SK-N-SH (cell line): Measurements from ENCODE around the gene NRP2. TPM values are rescaled to one million over a fixed set of nuclear protein-coding genes. Genes with fewer than 3 reads are reported as not detected.

Experiments used
- CTCF ChIA-PET: fragments of 300-600, 350-600 bp; formaldehyde crosslinking; extraction: SDS; loops from one replicate; lab custom pipeline; 2021; lab: Yijun Ruan, JAX
- POLR2A ChIA-PET: fragments of 350-600 bp; sonication (Branson Sonifier 250); formaldehyde crosslinking; extraction: SDS; loops from one replicate; lab custom pipeline; 2020; ENCODE audit warnings: antibody characterized with exemption, inconsistent platforms; lab: Yijun Ruan, JAX
- DNase-seq: peaks from one replicate; pipeline ENCODE4 v3.0.0; 2012
- H2AFZ ChIP-seq: fragments of 200-600 bp; sonication (generic); 2 replicates; pipeline ENCODE4 v1.8.1; 2016; ENCODE audit warnings: antibody characterized with exemption, mild to moderate bottlenecking, low read depth
- H3F3A ChIP-seq: fragments of 200-600 bp; sonication (generic); replicated peaks from 2 replicates; pipeline ENCODE3; 2016; ENCODE audit warnings: antibody characterized with exemption, mild to moderate bottlenecking; ENCODE audit not compliant: insufficient read depth
- H3K27ac ChIP-seq, 2 experiments: fragments of 200-500 bp in 1 of 2; fragments of 200-600 bp in 1 of 2; sonication (Bioruptor generic) in 1 of 2; sonication (generic), shearing (Covaris generic) in 1 of 2; 2 replicates each; pipeline versions ENCODE4 v1.5.1 to v1.6.1; 2014 to 2016; ENCODE audit warnings: low read depth in 2 of 2, inconsistent platforms in 1 of 2, low read length in 1 of 2, mild to moderate bottlenecking in 1 of 2, mixed read lengths in 1 of 2
- H3K27me3 ChIP-seq: fragments of 200-600 bp; sonication (generic), shearing (Covaris generic); 2 replicates; pipeline ENCODE4 v1.6.1; 2016; ENCODE audit warnings: mixed run types; ENCODE audit not compliant: insufficient read depth
- H3K36me3 ChIP-seq, 2 experiments: fragments of 200-500 bp in 1 of 2; fragments of 200-600 bp in 1 of 2; sonication (Bioruptor generic) in 1 of 2; sonication (generic) in 1 of 2; replicated peaks in 1 of 2; 2 replicates each; pipeline versions ENCODE3 to v1.5.1; 2014 to 2016; ENCODE audit warnings: low read length in 1 of 2, mild to moderate bottlenecking in 1 of 2; ENCODE audit not compliant: insufficient read depth in 2 of 2, control insufficient read depth in 1 of 2
- H3K4me1 ChIP-seq, 2 experiments: fragments of 200-500 bp in 1 of 2; fragments of 200-600 bp in 1 of 2; sonication (Bioruptor generic) in 1 of 2; sonication (generic), shearing (Covaris generic) in 1 of 2; 2 replicates each; pipeline versions ENCODE4 v1.5.1 to v1.6.1; 2014 to 2016; ENCODE audit warnings: low read depth in 1 of 2, low read length in 1 of 2, mixed run types in 1 of 2; ENCODE audit not compliant: insufficient read depth in 2 of 2, control insufficient read depth in 1 of 2
- H3K4me2 ChIP-seq: fragments of 200-600 bp; sonication (generic), shearing (Covaris generic); 2 replicates; pipeline ENCODE4 v1.6.1; 2017; ENCODE audit warnings: mixed run types
- H3K4me3 ChIP-seq, 2 experiments: fragments of 200-500 bp in 1 of 2; fragments of 200-600 bp in 1 of 2; sonication (Bioruptor generic) in 1 of 2; sonication (generic), shearing (Covaris generic) in 1 of 2; 2 replicates each; pipeline versions ENCODE4 v1.5.1 to v1.8.1; 2014 to 2016; ENCODE audit warnings: low read depth in 2 of 2, inconsistent platforms in 1 of 2, low read length in 1 of 2, mild to moderate bottlenecking in 1 of 2, mixed read lengths in 1 of 2, moderate library complexity in 1 of 2
- H3K79me2 ChIP-seq: fragments of 200-600 bp; sonication (generic); 2 replicates; pipeline ENCODE4 v1.8.1; 2017; ENCODE audit warnings: mild to moderate bottlenecking; ENCODE audit not compliant: insufficient read depth
- H3K9ac ChIP-seq: fragments of 200-600 bp; sonication (generic); 2 replicates; pipeline ENCODE4 v1.6.1; 2017; ENCODE audit warnings: mixed run types
- H3K9me2 ChIP-seq: fragments of 200-600 bp; sonication (generic); 2 replicates; pipeline ENCODE4 v1.6.1; 2017; ENCODE audit warnings: mixed run types
- H3K9me3 ChIP-seq: fragments of 200-600 bp; sonication (generic); 2 replicates; pipeline ENCODE4 v1.6.1; 2017; ENCODE audit warnings: mixed run types, mild to moderate bottlenecking, moderate library complexity
- H4K20me1 ChIP-seq: fragments of 200-600 bp; sonication (generic); 2 replicates; pipeline ENCODE4 v1.6.1; 2017; ENCODE audit warnings: mild to moderate bottlenecking, mixed run types; ENCODE audit not compliant: insufficient read depth
- ELF1 ChIP-seq: IDR thresholded peaks from 2 replicates; pipeline ENCODE4 v1.4.0; 2012
- EZH2phosphoT487 ChIP-seq: fragments of 200-600 bp; sonication (generic); IDR thresholded peaks from 2 replicates; pipeline ENCODE4 v1.6.1; 2017; ENCODE audit warnings: low read depth, mixed run types, mild to moderate bottlenecking, antibody characterized with exemption, moderate library complexity, borderline replicate concordance
- GATA2 ChIP-seq: sonication (generic); formaldehyde crosslinking; IDR thresholded peaks from 2 replicates; pipeline ENCODE4 v1.5.0; 2020; ENCODE audit warnings: mild to moderate bottlenecking, missing genetic modification reagents
- MEF2A ChIP-seq: IDR thresholded peaks from 2 replicates; pipeline ENCODE4 v1.4.0; 2012; ENCODE audit warnings: low read depth, borderline replicate concordance
- NRF1 ChIP-seq: IDR thresholded peaks from 2 replicates; pipeline ENCODE4 v1.6.1; 2012; ENCODE audit warnings: low read depth, mild to moderate bottlenecking, low read length
- RCOR1 ChIP-seq: fragments of 150-350 bp; IDR thresholded peaks from 2 replicates; pipeline ENCODE4 v1.6.1; 2017; ENCODE audit warnings: antibody characterized with exemption, low read length
- RFX5 ChIP-seq: IDR thresholded peaks from 2 replicates; pipeline ENCODE4 v1.6.1; 2012; ENCODE audit warnings: mild to moderate bottlenecking, improper control_type of control experiment, low read length
- TCF12 ChIP-seq: IDR thresholded peaks from 2 replicates; pipeline ENCODE4 v1.4.0; 2012
- WGBS: methylation state at CpG from one replicate; pipeline ENCODE4 v1.1.6; 2017; ENCODE audit warnings: low lambda C conversion rate; 5-methylcytosine and 5-hydroxymethylcytosine counted together
- polyA plus RNA-seq, 3 experiments: library from polyadenylated mRNA; depleted of rRNA; stranded (reverse); fragments of >200 nt; gene quantifications; 2 replicates each; pipeline ENCODE4 v1.2.3, GENCODE V29; 2012
- TF ChIP-seq, protein P1 (sequence below): fragments of 200-600 bp; sonication (generic); IDR thresholded peaks from 2 replicates; pipeline ENCODE4 v1.6.1; 2017; ENCODE audit warnings: antibody characterized with exemption, mild to moderate bottlenecking, moderate library complexity
- TF ChIP-seq, protein P2 (sequence below): IDR thresholded peaks from 2 replicates; pipeline ENCODE4 v1.4.0; 2012; ENCODE audit warnings: low read depth
- TF ChIP-seq, protein P3 (sequence below): IDR thresholded peaks from 2 replicates; pipeline ENCODE4 v1.6.1; 2012; ENCODE audit warnings: mild to moderate bottlenecking, low read depth, low read length, moderate library complexity
- TF ChIP-seq, protein P4 (sequence below): IDR thresholded peaks from 2 replicates; pipeline ENCODE4 v1.4.0; 2012; ENCODE audit warnings: low read depth, borderline replicate concordance
- TF ChIP-seq, protein P5 (sequence below): IDR thresholded peaks from 2 replicates; pipeline ENCODE4 v1.4.0; 2012; ENCODE audit warnings: low read depth, borderline replicate concordance
- TF ChIP-seq, protein P6 (sequence below): fragments of 150-350 bp; IDR thresholded peaks from 2 replicates; pipeline ENCODE4 v1.6.1; 2016; ENCODE audit warnings: mild to moderate bottlenecking, low read depth, low read length

NRP2 gene
- polyA plus RNA-seq, 1 of the 3 experiments (the other 2 are of a cell fraction): 68.8 TPM

DNA sequence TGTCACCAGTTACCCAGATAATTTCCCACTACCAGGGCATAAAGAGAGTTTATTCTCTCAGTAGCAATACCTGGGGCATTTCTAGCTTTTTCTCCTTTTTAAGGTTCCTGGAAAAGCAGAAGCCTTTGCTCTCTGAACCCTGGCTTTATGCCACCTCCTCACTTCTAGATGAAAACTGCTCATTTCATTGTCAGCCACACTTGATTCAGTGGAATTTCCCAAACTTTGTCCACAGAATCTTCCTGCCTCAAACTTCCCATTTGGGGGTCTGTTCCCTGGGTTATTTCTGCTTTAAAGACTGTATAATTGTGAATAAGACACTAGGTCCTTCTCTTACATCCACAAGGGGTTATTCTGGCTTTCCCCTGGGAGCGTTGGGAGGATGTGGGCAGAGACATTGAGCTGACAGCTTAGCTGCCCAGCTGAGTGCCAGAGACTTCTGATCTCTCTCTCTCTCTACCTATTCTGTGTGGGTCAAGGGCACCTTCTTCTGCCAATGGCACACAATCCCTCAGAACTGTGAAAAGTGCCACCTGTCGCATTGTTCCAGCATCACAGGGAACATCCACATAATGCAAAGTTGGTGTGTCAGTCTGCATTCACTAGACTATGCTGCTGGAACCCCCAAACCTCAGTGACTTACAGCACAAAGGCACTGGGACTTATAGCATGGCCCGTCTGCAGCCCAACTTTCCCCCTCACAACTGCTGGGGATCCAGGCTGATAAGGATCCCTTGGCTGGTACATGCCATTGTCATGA lies 19.9 kb upstream of the NRP2 start (continued):
- TF ChIP-seq, protein P1, sequence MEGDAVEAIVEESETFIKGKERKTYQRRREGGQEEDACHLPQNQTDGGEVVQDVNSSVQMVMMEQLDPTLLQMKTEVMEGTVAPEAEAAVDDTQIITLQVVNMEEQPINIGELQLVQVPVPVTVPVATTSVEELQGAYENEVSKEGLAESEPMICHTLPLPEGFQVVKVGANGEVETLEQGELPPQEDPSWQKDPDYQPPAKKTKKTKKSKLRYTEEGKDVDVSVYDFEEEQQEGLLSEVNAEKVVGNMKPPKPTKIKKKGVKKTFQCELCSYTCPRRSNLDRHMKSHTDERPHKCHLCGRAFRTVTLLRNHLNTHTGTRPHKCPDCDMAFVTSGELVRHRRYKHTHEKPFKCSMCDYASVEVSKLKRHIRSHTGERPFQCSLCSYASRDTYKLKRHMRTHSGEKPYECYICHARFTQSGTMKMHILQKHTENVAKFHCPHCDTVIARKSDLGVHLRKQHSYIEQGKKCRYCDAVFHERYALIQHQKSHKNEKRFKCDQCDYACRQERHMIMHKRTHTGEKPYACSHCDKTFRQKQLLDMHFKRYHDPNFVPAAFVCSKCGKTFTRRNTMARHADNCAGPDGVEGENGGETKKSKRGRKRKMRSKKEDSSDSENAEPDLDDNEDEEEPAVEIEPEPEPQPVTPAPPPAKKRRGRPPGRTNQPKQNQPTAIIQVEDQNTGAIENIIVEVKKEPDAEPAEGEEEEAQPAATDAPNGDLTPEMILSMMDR: no peak
- no peak for TF ChIP-seq GATA2 (CRISPR knock-in tag)
- TF ChIP-seq, protein P2, sequence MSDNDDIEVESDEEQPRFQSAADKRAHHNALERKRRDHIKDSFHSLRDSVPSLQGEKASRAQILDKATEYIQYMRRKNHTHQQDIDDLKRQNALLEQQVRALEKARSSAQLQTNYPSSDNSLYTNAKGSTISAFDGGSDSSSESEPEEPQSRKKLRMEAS: no peak

DNA sequence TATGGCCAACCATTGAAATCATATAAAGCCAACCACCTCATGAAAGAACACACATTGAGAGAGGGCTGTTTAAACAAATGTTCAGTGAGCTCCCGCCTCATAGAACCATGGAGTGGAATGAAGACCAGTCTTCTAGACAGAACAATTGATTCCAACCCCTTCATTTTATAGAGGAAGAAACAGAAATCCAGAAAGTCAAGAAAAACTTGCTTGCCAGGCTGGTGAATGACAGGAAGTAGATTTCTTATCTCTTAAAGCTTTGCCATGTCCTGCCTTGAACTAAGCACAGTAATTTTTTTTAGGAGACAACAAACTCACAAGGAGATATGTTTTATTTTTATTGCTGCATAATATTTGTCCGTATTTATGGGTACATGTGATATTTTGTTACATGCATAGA lies 16.5 kb upstream of the NRP2 start:
- ChIA-PET CTCF (interaction anchor here (1.1 to 2.3 kb wide), 2 partner anchors 10 to 12 kb away, joined by 3 to 10 read pairs; no protein-coding TSS in a partner anchor), POLR2A (no interaction called here)
- Histone ChIP-seq H3K4me2 (no peak overlapping the region), H3K9me3 (no peaks in the 10 kb centered on the region), H3K36me3 (no peaks in the 10 kb centered on the region), H3K9ac (no peak overlapping the region), H3K4me1 (peaks cover 0 to 6% of the 10 kb centered on the region in 2 experiments; a peak in 2 of 4 replicates), H3K4me3 (no peak overlapping the region), H3F3A (peaks cover 4% of the 10 kb centered on the region), H3K9me2 (no peaks in the 10 kb centered on the region), H3K79me2 (no peaks in the 10 kb centered on the region), H3K27me3 (no peaks in the 10 kb centered on the region), H3K27ac (no peak overlapping the region), H2AFZ (no peak overlapping the region), H4K20me1 (no peaks in the 10 kb centered on the region)
- DNase-seq: no peak
- TF ChIP-seq EZH2phosphoT487 (no peak), NRF1 (no peak), TCF12 (no peak), RFX5 (no peak), GATA2 (CRISPR knock-in tag) (no peak), ELF1 (no peak), MEF2A (no peak), RCOR1 (no peak)
- TF ChIP-seq, protein P3, sequence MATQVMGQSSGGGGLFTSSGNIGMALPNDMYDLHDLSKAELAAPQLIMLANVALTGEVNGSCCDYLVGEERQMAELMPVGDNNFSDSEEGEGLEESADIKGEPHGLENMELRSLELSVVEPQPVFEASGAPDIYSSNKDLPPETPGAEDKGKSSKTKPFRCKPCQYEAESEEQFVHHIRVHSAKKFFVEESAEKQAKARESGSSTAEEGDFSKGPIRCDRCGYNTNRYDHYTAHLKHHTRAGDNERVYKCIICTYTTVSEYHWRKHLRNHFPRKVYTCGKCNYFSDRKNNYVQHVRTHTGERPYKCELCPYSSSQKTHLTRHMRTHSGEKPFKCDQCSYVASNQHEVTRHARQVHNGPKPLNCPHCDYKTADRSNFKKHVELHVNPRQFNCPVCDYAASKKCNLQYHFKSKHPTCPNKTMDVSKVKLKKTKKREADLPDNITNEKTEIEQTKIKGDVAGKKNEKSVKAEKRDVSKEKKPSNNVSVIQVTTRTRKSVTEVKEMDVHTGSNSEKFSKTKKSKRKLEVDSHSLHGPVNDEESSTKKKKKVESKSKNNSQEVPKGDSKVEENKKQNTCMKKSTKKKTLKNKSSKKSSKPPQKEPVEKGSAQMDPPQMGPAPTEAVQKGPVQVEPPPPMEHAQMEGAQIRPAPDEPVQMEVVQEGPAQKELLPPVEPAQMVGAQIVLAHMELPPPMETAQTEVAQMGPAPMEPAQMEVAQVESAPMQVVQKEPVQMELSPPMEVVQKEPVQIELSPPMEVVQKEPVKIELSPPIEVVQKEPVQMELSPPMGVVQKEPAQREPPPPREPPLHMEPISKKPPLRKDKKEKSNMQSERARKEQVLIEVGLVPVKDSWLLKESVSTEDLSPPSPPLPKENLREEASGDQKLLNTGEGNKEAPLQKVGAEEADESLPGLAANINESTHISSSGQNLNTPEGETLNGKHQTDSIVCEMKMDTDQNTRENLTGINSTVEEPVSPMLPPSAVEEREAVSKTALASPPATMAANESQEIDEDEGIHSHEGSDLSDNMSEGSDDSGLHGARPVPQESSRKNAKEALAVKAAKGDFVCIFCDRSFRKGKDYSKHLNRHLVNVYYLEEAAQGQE: no peak
- TF ChIP-seq, protein P4, sequence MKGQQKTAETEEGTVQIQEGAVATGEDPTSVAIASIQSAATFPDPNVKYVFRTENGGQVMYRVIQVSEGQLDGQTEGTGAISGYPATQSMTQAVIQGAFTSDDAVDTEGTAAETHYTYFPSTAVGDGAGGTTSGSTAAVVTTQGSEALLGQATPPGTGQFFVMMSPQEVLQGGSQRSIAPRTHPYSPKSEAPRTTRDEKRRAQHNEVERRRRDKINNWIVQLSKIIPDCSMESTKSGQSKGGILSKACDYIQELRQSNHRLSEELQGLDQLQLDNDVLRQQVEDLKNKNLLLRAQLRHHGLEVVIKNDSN: no peak
- TF ChIP-seq, protein P5, sequence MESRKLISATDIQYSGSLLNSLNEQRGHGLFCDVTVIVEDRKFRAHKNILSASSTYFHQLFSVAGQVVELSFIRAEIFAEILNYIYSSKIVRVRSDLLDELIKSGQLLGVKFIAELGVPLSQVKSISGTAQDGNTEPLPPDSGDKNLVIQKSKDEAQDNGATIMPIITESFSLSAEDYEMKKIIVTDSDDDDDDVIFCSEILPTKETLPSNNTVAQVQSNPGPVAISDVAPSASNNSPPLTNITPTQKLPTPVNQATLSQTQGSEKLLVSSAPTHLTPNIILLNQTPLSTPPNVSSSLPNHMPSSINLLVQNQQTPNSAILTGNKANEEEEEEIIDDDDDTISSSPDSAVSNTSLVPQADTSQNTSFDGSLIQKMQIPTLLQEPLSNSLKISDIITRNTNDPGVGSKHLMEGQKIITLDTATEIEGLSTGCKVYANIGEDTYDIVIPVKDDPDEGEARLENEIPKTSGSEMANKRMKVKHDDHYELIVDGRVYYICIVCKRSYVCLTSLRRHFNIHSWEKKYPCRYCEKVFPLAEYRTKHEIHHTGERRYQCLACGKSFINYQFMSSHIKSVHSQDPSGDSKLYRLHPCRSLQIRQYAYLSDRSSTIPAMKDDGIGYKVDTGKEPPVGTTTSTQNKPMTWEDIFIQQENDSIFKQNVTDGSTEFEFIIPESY: no peak
- TF ChIP-seq, protein P6, sequence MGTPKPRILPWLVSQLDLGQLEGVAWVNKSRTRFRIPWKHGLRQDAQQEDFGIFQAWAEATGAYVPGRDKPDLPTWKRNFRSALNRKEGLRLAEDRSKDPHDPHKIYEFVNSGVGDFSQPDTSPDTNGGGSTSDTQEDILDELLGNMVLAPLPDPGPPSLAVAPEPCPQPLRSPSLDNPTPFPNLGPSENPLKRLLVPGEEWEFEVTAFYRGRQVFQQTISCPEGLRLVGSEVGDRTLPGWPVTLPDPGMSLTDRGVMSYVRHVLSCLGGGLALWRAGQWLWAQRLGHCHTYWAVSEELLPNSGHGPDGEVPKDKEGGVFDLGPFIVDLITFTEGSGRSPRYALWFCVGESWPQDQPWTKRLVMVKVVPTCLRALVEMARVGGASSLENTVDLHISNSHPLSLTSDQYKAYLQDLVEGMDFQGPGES: no peak
- TF ChIP-seq, protein P1: no peak
- WGBS: 84% methylated on average over 2 of the region's 2 CpGs
